Gastrocnemius medialis (tissue), 4 donors: ENCODE results near the gene ZNF714.

Experiments
- CTCF ChIP-seq, 5 experiments: fragments of 450-650 bp in 3 of 5; fragments of 200-600 bp in 2 of 5; sonication (generic) in 2 of 5; IDR thresholded peaks in 4 of 5; conservative IDR thresholded peaks in 1 of 5; 1 replicate in 4 of 5; 2 replicates in 1 of 5; pipeline ENCODE4 v1.5.1; 2016 to 2019; ENCODE audit warnings: antibody characterized with exemption in 5 of 5, mild to moderate bottlenecking in 3 of 5, moderate library complexity in 3 of 5
- POLR2A ChIP-seq, 2 donors: fragments of 450-650 bp; IDR thresholded peaks; one replicate each; pipeline ENCODE4 v1.6.1; 2017; ENCODE audit warnings: antibody characterized with exemption in 2 of 2, mild to moderate bottlenecking in 2 of 2, moderate library complexity in 2 of 2

DNA sequence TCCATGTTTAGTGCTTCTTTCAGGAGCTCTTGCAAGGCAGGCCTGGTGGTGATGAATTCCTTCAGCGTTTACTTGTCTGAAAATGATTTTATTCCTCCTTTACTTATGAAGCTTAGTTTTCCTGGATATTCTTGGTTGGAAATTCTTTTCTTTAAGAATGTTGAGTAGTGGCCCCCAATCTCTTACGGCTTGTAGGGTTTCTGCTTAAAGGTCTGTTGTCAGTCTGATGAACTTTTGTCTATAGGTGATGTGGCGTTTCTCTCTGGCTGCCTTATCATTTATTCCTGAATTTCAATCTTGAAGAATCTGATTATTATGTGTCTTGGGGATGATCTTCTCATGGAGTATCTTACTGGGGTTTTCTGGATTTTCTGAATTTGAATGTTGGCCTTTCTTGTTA, 35.5 kb upstream of the ZNF714 start:
- TF ChIP-seq CTCF (IDR thresholded peaks at IDR 0.05 in 4 of 5, conservative IDR thresholded peaks at IDR 0.05 in 1 of 5) (no peak), POLR2A (IDR thresholded peaks at IDR 0.05) (no peak)
